Thyroid gland (tissue), 4 donors: ENCODE measurements around the gene CYSTM1. TPM values are rescaled to one million over a fixed set of nuclear protein-coding genes. Genes with fewer than 3 reads are reported as not detected.

Experiments used
- DNase-seq, 2 donors: peaks; one replicate each; pipeline ENCODE4 v3.0.0-alpha.2; 2019
- H3K27ac ChIP-seq, 3 donors: fragments of 200-600 bp; sonication (generic); 1 replicate in 2 of 3; 2 replicates in 1 of 3; pipeline ENCODE4 v1.5.1; 2016 to 2019; ENCODE audit warnings: mild to moderate bottlenecking in 1 of 3, moderate library complexity in 1 of 3
- H3K27me3 ChIP-seq: fragments of 200-600 bp; sonication (generic); one replicate; pipeline ENCODE4 v1.5.1; 2019
- H3K36me3 ChIP-seq, 2 donors: fragments of 200-600 bp; sonication (generic); one replicate each; pipeline ENCODE4 v1.5.1; 2016 to 2019
- H3K4me1 ChIP-seq, 2 donors: fragments of 200-600 bp; sonication (generic); one replicate each; pipeline ENCODE4 v1.5.1; 2017 to 2019
- H3K4me3 ChIP-seq, 3 donors: fragments of 200-600 bp; sonication (generic); replicated peaks in 1 of 3; 1 replicate in 2 of 3; 2 replicates in 1 of 3; pipeline ENCODE4 v1.5.1; 2016; ENCODE audit warnings: mild to moderate bottlenecking in 1 of 3
- H3K9me3 ChIP-seq: fragments of 200-600 bp; sonication (generic); one replicate; pipeline ENCODE4 v1.5.1; 2017
- CTCF ChIP-seq, 6 experiments: fragments of 200-600 bp in 3 of 6; fragments of 450-650 bp in 3 of 6; sonication (generic) in 3 of 6; IDR thresholded peaks; one replicate each; pipeline ENCODE4 v1.5.1; 2016 to 2019; ENCODE audit warnings: antibody characterized with exemption in 6 of 6, mild to moderate bottlenecking in 2 of 6, inconsistent platforms in 1 of 6, moderate library complexity in 1 of 6
- POLR2A ChIP-seq, 2 donors: fragments of 450-650 bp; IDR thresholded peaks; one replicate each; pipeline ENCODE4 v1.6.1; 2017; ENCODE audit warnings: antibody characterized with exemption in 2 of 2, mild to moderate bottlenecking in 2 of 2, moderate library complexity in 1 of 2
- WGBS, 2 donors: methylation state at CpG; one replicate each; pipeline ENCODE4 v1.1.5; 2017; 5-methylcytosine and 5-hydroxymethylcytosine counted together
- intact Hi-C: fragments of 100-400 bp; cut with DNase I; formaldehyde crosslinking; loops from one replicate; pipeline ENCODE4 v1.15.1; 2023
- total RNA-seq, 4 donors: library from RNA; depleted of rRNA; stranded (reverse); fragments of >200 nt; gene quantifications; one replicate each; pipeline ENCODE4 v1.2.3, GENCODE V29; 2016

Gene CYSTM1
- total RNA-seq, 4 donors from 2014 or later = 55.4 to 238 (median 112) TPM

GRCh38 chr5:140292212-140293036 is 117.4 kb downstream of the CYSTM1 start:
- Histone ChIP-seq H3K27ac (peak overlapping the region in 1 of 3 donors; percentile 52), H3K4me1 (peaks cover 28 to 37% of the 10 kb centered on the region in 2 donors), H3K27me3 (no peaks in the 10 kb centered on the region), H3K4me3 (no peak overlapping the region), H3K9me3 (no peaks in the 10 kb centered on the region), H3K36me3 (no peaks in the 10 kb centered on the region)
- intact Hi-C loops = no loop called here
- 86 to 98% methylated on average over 1 of the region's 1 CpG for WGBS, 2 donors
- TF ChIP-seq CTCF (IDR thresholded peaks at IDR 0.05) (no peak), POLR2A (IDR thresholded peaks at IDR 0.05) (no peak)
- no peak for DNase-seq

Other genes starting within 250 kb of the CYSTM1 start
- gene NRG2, start 131.9 kb upstream of the CYSTM1 start, total RNA-seq = 1 to 10 TPM; 1.1 to 2.9 (median 1.8) TPM
- gene PURA, start 61.1 kb upstream of the CYSTM1 start, total RNA-seq = 10 to 100 TPM; 37.4 to 60.5 (median 44.7) TPM
- gene IGIP, start 49.3 kb upstream of the CYSTM1 start, total RNA-seq = 10 to 100 TPM; 25.1 to 41.3 (median 28.6) TPM
- 100 to 1,000 TPM in 1 of 4 donors, 10 to 100 TPM in 3; 58.2 to 106 (median 87.8) TPM for gene PFDN1, start 127.9 kb downstream of the CYSTM1 start, total RNA-seq
- 10 to 100 TPM in 3 of 4 donors, 1 to 10 TPM in 1; 5.8 to 13.0 (median 12.6) TPM for gene HBEGF, start 171.4 kb downstream of the CYSTM1 start, total RNA-seq
- gene SLC4A9, start 185.0 kb downstream of the CYSTM1 start, total RNA-seq = under 1 TPM in 3 of 4 donors, not detected in 1; 0.29 to 0.45 (median 0.29) TPM
- gene ANKHD1, start 226.6 kb downstream of the CYSTM1 start, total RNA-seq = 100 to 1,000 TPM; 148 to 247 (median 163) TPM